CD4-positive, alpha-beta T cell (primary cell): ENCODE results near the gene FAM111B. TPM values are rescaled to one million over a fixed set of nuclear protein-coding genes. Genes with fewer than 3 reads are reported as not detected.

ENCODE experiments used
- ATAC-seq: fragments of 200-7000 bp; cut with Tn5 transposase; one replicate; pipeline ENCODE4 v1.10.0; 2022; ENCODE audit warnings: mild to moderate bottlenecking; ENCODE audit not compliant: poor library complexity
- CTCF ChIA-PET: fragments of 350-600 bp; sonication (Branson Sonifier 250); formaldehyde crosslinking; loops from one replicate; lab custom pipeline; 2021; ENCODE audit warnings: antibody characterized with exemption, inconsistent platforms; lab: Charles Lee
- POLR2A ChIA-PET: fragments of 350-600 bp; sonication (Branson Sonifier 250); formaldehyde crosslinking; loops from one replicate; lab custom pipeline; 2021; ENCODE audit warnings: antibody characterized with exemption, inconsistent platforms; lab: Charles Lee
- DNase-seq, 14 experiments: peaks; one replicate each; pipeline ENCODE4 v3.0.0-alpha.2; 2013 to 2020; ENCODE audit warnings: mixed read lengths in 2 of 14
- H3K27ac ChIP-seq, 2 donors: one replicate each; pipeline versions ENCODE4 v1.5.1 to v1.7.0; 2013; ENCODE audit warnings: low read length in 2 of 2, low read depth in 1 of 2, mild to moderate bottlenecking in 1 of 2
- H3K27me3 ChIP-seq, 2 experiments: 1 replicate in 1 of 2; 2 replicates in 1 of 2; pipeline versions ENCODE4 v1.6.1 to v1.7.0; 2013; ENCODE audit warnings: low read length in 2 of 2, control low read depth in 1 of 2, mild to moderate bottlenecking in 1 of 2, moderate library complexity in 1 of 2; ENCODE audit not compliant: insufficient read depth in 2 of 2, control insufficient read depth in 1 of 2
- H3K36me3 ChIP-seq: one replicate; pipeline ENCODE4 v1.6.1; 2013; ENCODE audit warnings: low read length, control low read depth; ENCODE audit not compliant: insufficient read depth
- H3K4me1 ChIP-seq: one replicate; pipeline ENCODE4 v1.6.1; 2013; ENCODE audit warnings: low read length, control low read depth; ENCODE audit not compliant: insufficient read depth
- H3K4me3 ChIP-seq: one replicate; pipeline ENCODE4 v1.5.1; 2013; ENCODE audit warnings: mild to moderate bottlenecking, low read length, moderate library complexity
- H3K9me3 ChIP-seq, 2 experiments: 1 replicate in 1 of 2; 2 replicates in 1 of 2; pipeline versions ENCODE4 v1.6.1 to v1.7.0; 2013; ENCODE audit warnings: low read length in 2 of 2, mild to moderate bottlenecking in 2 of 2, control low read depth in 1 of 2, moderate library complexity in 1 of 2; ENCODE audit not compliant: control insufficient read depth in 1 of 2, insufficient read depth in 1 of 2
- H3K27ac Mint-ChIP-seq: one replicate; pipeline ENCODE4 v1.8.0; 2020; ENCODE audit warnings: mixed read lengths
- H3K27me3 Mint-ChIP-seq: one replicate; pipeline ENCODE4 v1.8.0; 2021; ENCODE audit warnings: mixed read lengths
- H3K36me3 Mint-ChIP-seq: one replicate; pipeline ENCODE4 v1.8.0; 2021; ENCODE audit warnings: low read depth, mixed read lengths
- H3K4me1 Mint-ChIP-seq: one replicate; pipeline ENCODE4 v1.8.0; 2021; ENCODE audit warnings: low read depth, mixed read lengths
- H3K4me3 Mint-ChIP-seq: one replicate; pipeline ENCODE4 v1.8.0; 2020; ENCODE audit warnings: mild to moderate bottlenecking, mixed read lengths
- H3K9me3 Mint-ChIP-seq: one replicate; pipeline ENCODE4 v1.8.0; 2020; ENCODE audit warnings: mixed read lengths
- intact Hi-C, 2 experiments: fragments of 100-400 bp; cut with DNase I in 1 of 2; cut with micrococcal nuclease in 1 of 2; formaldehyde crosslinking; loops; one replicate each; pipeline versions ENCODE4 v1.15.1 to v1.9.0; 2023 to 2025; cut with DNase I, micrococcal nuclease
- total RNA-seq, 174 experiments: library from RNA in 2 of 174; stranded (reverse) in 2 of 174; gene quantifications; one replicate each; pipeline ENCODE4 v1.2.3 and lab custom pipeline; 2021 to 2026
- TF ChIP-seq, protein P1 (sequence below): fragments of 200-600 bp; IDR thresholded peaks from one replicate; pipeline ENCODE4 v1.8.0; 2022; ENCODE audit warnings: antibody characterized with exemption, mild to moderate bottlenecking

FAM111B gene
- total RNA-seq, 2 experiments from 2014 or later: 0.82 to 1.2 TPM

DNA sequence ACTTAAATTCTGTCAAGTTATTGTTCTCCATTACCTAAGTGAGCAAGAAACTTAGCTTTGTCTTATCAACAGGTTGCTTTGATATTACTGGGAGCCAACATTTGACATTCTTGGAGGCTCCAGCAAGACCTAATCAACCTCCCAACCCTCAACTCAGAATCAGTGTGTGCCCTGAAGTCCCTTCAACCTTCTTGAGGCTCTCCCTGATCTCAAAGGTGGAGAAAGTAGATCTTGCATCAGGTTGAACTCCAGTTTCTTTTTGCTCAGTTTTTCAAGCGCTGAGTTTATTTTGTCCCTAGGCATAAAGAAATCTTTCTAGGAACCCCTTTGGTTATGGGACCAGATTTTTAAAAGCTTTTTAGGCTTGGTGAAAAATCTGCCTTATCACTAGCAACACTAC lies 37.1 kb downstream of the FAM111B start:
- peaks cover 43% of the 10 kb centered on the region for H3K36me3 Mint-ChIP-seq
- TF ChIP-seq, protein P1, sequence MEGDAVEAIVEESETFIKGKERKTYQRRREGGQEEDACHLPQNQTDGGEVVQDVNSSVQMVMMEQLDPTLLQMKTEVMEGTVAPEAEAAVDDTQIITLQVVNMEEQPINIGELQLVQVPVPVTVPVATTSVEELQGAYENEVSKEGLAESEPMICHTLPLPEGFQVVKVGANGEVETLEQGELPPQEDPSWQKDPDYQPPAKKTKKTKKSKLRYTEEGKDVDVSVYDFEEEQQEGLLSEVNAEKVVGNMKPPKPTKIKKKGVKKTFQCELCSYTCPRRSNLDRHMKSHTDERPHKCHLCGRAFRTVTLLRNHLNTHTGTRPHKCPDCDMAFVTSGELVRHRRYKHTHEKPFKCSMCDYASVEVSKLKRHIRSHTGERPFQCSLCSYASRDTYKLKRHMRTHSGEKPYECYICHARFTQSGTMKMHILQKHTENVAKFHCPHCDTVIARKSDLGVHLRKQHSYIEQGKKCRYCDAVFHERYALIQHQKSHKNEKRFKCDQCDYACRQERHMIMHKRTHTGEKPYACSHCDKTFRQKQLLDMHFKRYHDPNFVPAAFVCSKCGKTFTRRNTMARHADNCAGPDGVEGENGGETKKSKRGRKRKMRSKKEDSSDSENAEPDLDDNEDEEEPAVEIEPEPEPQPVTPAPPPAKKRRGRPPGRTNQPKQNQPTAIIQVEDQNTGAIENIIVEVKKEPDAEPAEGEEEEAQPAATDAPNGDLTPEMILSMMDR: no peak
- H3K4me3 ChIP-seq: peak overlapping the region; percentile 79
- peak overlapping the region; percentile 90 for H3K27ac Mint-ChIP-seq
- no peaks in the 10 kb centered on the region for H3K9me3 Mint-ChIP-seq
- ChIA-PET POLR2A (interaction anchor here (0.6 to 3.2 kb wide), 10 partner anchors 14 to 1403 kb away, joined by 3 to 16 read pairs (median 4); partner anchors contain the start of genes DTX4, FAM111B, PATL1 and SELENOH), CTCF (interaction anchor here (1.1 to 9.6 kb wide), 7 partner anchors 8 to 91 kb away, joined by 3 to 87 read pairs (median 12); partner anchors contain the start of genes DTX4 and FAM111B)
- H3K9me3 ChIP-seq: no peaks in the 10 kb centered on the region
- H3K27me3 Mint-ChIP-seq: no peaks in the 10 kb centered on the region
- peak in 1 of 14 experiments; percentile 13 for DNase-seq
- H3K4me1 ChIP-seq: peaks cover 23% of the 10 kb centered on the region
- H3K36me3 ChIP-seq: peaks cover 22% of the 10 kb centered on the region
- peak overlapping the region; percentile 80 to 91 for H3K27ac ChIP-seq
- H3K4me3 Mint-ChIP-seq: peak overlapping the region; percentile 94
- H3K27me3 ChIP-seq: no peaks in the 10 kb centered on the region
- ATAC-seq: no peak
- H3K4me1 Mint-ChIP-seq: peaks cover 58% of the 10 kb centered on the region
- intact Hi-C loops: loop anchor here (5.0 to 10.0 kb wide), 7 partner anchors 521 to 1819 kb away; partner anchors contain the start of genes LPXN (in 2 of the 2), ZFP91 (in 2 of the 2), P2RX3 (in 1 of the 2) and PATL1 (in 1 of the 2)

GRCh38 chr11:59144579-59145345 lies 37.7 kb downstream of the FAM111B start:
- Histone ChIP-seq H3K9me3 (no peaks in the 10 kb centered on the region), H3K4me3 (peak overlapping the region; percentile 79), H3K36me3 (peaks cover 22% of the 10 kb centered on the region), H3K4me1 (peaks cover 23% of the 10 kb centered on the region), H3K27ac (peak overlapping the region; percentile 80 to 91), H3K27me3 (no peaks in the 10 kb centered on the region)
- Mint-ChIP-seq H3K4me1 (peaks cover 62% of the 10 kb centered on the region), H3K36me3 (peaks cover 46% of the 10 kb centered on the region), H3K4me3 (peak overlapping the region; percentile 94), H3K27me3 (no peaks in the 10 kb centered on the region), H3K27ac (peak overlapping the region; percentile 90), H3K9me3 (no peaks in the 10 kb centered on the region)
- TF ChIP-seq, protein P1: no peak
- POLR2A ChIA-PET: interaction anchor here (0.6 to 3.2 kb wide), 11 partner anchors 14 to 1403 kb away, joined by 3 to 16 read pairs (median 4); partner anchors contain the start of genes DTX4, FAM111B, PATL1 and SELENOH
- DNase-seq (peak; percentile 42 to 91 (median 60)), ATAC-seq (peak; percentile 52)
- intact Hi-C loops: loop anchor here (5.0 to 10.0 kb wide), 7 partner anchors 520 to 1820 kb away; partner anchors contain the start of genes LPXN (in 2 of the 2), ZFP91 (in 2 of the 2), P2RX3 (in 1 of the 2) and PATL1 (in 1 of the 2)
- CTCF ChIA-PET: interaction anchor here (1.1 to 9.6 kb wide), 5 partner anchors 9 to 91 kb away, joined by 3 to 87 read pairs (median 18); partner anchors contain the start of genes DTX4 and FAM111B

DNA sequence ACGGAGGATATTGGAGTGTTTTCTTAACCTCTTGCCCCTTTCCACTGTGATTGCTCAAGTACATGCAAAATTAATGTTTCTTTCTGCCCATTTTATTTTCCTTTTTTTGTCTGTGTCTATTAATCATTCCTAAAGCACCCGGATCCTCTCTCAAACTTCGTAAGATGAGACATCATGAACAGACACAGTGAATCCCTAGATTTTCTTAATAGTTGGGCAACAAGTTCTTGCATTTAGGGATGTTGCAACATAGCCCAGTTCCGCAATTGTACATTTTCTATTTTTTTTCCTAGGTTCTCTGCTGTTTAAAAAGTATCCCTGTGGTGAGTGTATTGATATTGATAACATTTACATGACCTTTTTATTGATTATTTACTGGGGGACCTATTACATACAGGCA lies 38.5 kb downstream of the FAM111B start:
- H3K4me1 ChIP-seq: peaks cover 23% of the 10 kb centered on the region

More for the DNA sequence above, 38.5 kb downstream of the FAM111B start:
- peaks cover 62% of the 10 kb centered on the region for H3K4me1 Mint-ChIP-seq
- Histone ChIP-seq H3K36me3 (peaks cover 21% of the 10 kb centered on the region), H3K9me3 (no peaks in the 10 kb centered on the region), H3K4me3 (no peak overlapping the region), H3K27ac (no peak overlapping the region), H3K27me3 (no peaks in the 10 kb centered on the region)
- no peaks in the 10 kb centered on the region for H3K9me3 Mint-ChIP-seq
- intact Hi-C loops: loop anchor here (10.0 kb wide), 5 partner anchors 519 to 1821 kb away; partner anchors contain the start of genes LPXN (in 1 of the 2), P2RX3 (in 1 of the 2), PATL1 (in 1 of the 2) and SSRP1 (in 1 of the 2)
- peaks cover 50% of the 10 kb centered on the region for H3K36me3 Mint-ChIP-seq
- ATAC-seq: no peak
- H3K27ac Mint-ChIP-seq: peak overlapping the region; percentile 90
- H3K27me3 Mint-ChIP-seq: no peaks in the 10 kb centered on the region
- TF ChIP-seq, protein P1: no peak
- peak in 3 of 14 experiments; percentile 4 to 56 (median 44) for DNase-seq
- ChIA-PET CTCF (interaction anchor here (0.9 to 9.6 kb wide), 5 partner anchors 10 to 578 kb away, joined by 3 to 87 read pairs (median 18); partner anchors contain the start of gene DTX4), POLR2A (interaction anchor here (1.0 to 2.2 kb wide), 2 partner anchors 13 to 20 kb away, joined by 3 to 8 read pairs; no protein-coding TSS in a partner anchor)
- peak overlapping the region; percentile 94 for H3K4me3 Mint-ChIP-seq
